ENCODE data around the gene PPIL6. TPM values are rescaled to one million over a fixed set of nuclear protein-coding genes. Genes with fewer than 3 reads are reported as not detected.

PPIL6 gene
- total RNA-seq, 2 donors from 2014 or later = 1.2 to 1.9 TPM

DNA sequence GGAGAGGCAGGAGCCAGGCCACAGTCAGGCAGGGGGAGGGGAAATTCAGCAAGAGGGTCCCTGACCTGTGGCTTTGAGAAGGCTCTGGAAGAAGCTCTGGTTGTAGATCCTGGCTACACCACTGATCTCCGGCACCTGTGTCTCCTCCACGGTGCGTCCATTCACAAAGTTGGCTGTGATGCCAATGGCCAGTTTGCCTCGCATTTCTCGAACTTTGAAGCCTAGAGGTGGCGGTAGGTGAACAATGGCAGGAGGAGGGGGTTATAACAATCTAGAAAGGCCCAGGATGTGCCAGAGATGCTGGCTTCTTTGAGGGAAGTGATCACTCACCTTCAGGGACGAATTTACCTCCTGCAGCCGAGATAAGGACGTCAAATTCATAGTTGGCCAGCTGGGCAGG, 11.8 kb upstream of the PPIL6 start:
- no peak for DNase-seq (ENCODE audit: low spot score)
- intact Hi-C loops (cut with DNase I) = no loop called here

DNA sequence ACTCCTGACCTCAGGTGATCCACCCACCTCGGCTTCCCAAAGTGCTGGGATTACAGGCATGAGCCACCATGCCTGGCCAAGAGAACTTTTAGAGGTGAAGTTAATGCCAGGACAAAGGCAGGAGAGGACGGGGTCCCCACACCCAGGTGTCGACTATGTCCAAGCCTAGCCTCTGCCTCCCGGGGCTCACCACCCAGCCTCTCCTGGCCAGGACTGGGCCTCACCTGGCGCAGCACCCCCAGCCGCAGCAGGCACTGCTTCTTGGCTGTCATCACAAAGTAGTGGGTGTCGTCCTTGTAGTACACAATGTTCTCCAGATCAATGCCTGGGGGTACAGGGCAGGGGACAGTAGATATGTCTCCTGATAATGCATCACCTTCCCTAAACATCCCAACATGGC, 10.9 kb upstream of the PPIL6 start:
- DNase-seq (ENCODE audit: low spot score) = no peak
- intact Hi-C loops (cut with DNase I) = no loop called here

DNA sequence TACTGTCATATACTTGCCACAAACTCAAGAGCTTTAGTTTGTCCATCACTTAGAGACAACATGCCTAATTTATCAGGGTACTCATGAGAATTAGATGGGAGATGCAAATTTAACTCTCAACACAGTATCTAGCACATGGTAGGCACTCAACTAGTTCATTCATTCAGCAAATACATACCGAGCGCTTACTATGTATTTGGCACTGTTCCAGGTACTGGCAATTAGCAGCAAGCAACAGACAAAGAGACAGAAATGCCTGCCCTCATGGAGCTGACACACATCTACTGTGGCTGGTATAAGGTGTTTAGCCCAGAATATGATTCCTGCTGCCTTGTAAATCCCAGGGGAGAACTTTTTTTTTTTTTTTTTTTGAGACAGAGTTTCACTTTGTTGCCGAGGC, 10.4 kb upstream of the PPIL6 start:
- DNase-seq (ENCODE audit: low spot score) = no peak
- intact Hi-C loops (cut with DNase I) = no loop called here

DNA sequence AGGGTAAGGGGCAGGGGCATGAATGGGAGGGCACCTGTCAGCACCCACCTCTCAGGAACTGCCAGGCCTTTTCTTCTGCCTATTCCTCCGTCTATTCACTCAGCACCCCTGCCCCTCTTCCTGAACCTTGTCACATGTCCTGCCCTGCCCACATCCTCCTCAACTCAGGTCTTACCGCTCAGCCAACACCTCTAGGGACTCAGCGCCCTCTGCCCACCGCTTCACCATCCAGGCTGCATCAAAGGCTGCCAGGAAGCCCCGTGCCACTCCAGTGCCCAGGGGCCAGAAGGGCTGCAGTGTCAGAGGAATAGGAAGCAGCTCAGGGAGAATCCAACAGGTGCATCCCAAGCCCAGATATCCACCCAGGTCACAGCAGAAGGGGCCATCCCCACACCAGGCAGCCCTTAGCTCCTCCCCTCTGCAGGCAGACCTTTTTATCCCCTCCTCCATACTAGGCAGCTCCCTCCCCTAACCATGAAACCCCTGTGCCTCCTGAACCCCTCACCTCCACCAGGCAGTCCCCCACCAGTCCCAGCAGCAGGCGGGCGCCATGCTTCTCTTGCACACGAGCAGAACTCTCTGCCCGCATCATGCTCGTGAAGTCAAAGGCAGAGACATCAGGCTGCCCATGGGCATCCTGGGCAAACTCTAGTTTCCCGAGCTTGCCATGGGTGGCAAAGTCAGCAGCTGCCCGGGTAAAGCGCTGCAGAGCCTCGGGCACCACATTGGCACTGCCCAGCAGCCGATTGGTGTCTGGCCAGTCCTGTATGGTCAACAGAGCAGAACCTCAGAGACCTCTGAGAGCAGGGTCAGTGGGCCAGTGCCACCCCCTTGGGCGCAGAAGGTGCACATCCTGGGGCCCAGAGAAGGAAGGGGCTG, 9.6 kb upstream of the PPIL6 start:
- intact Hi-C loops (cut with DNase I) = no loop called here
- no peak for DNase-seq (ENCODE audit: low spot score)

DNA sequence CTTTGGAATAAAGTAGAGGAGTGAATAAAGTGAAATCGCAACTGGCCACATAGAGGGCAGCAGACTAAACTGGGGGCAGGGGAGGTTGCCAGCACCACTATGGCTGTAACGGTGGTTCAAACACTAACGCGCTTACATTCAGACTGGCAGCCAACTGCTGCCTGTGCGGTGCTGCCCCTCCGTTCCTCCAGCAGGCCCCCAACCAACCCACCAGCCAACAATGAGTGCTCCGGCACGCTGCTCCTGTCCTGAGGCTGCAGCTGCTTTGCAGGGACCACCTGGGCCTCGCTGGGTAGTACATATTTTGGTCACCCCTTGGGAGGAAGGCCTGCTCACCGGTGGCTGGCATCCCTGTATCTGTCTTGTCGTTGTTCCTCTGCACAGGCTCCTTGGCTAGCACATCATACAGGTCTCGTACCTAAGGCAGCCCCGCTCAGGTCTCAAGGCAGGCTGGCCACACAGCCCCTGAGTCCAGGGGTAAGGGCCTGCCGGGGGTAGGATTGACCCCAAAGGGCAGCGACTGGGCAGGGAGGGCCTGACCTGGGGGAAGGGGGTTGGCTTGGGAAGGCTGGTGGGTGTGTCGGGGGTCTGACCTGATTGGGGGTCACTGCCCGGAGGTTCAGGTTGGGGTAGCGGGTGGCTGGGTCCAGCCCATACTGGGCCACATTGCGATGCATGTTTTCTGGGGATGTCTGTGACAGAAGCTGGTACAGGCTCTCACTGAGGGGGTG, 8.8 kb upstream of the PPIL6 start:
- no peak for DNase-seq (ENCODE audit: low spot score)
- intact Hi-C loops (cut with DNase I) = no loop called here

DNA sequence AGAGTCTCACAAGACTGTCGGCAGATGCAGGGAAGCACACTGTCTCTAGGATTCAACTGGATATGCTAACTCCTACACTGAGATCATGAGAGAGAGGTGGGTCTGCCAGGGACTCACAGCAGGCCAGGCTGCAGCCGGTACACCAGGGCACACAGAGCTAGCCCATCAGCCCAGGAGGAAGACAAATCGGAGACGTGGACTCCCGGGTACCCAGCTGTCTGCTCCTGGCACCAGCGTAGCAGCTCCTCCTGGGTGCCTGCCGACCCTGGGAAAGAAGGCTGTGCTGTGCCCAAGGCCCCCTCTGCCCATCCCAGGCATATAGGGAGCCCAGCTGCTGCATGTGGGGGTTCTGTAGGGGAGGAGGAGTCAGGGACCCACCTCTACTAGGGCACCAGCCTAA, 8.2 kb upstream of the PPIL6 start:
- intact Hi-C loops (cut with DNase I) = no loop called here
- DNase-seq (ENCODE audit: low spot score) = no peak

DNA sequence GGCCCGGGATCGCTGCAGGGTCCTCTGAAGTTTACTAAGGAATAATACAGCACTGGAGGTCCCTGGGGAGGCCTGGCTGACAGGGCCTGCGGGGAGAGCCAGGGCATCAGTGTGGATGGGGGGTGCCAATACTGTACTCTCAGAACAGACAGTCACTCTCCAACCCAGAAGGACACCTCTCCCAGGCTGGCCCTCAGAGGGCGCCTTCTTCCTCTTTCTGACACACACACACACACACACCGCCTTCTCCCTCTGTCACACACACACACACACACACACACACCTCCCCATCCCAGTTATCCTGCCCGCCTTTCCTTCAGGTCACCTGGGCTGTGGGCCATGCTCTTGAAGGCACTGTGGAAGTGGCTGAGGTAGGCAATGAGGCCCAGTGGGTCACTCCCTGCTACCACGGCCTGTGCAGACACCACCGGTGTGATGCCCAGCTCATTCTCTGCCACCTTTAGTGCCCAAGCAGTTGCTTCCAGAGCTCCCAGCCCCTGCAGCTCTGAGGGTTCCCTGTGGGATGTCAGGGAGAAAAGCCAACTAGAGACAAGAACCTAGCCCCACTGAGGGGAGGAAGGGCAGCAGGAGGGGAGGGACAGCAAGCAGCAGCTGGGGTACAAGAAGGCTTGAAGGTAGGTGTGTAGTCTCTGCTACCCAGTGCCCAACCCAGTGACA, 7.6 kb upstream of the PPIL6 start:
- DNase-seq (ENCODE audit: low spot score) = no peak
- intact Hi-C loops (cut with DNase I) = no loop called here

DNA sequence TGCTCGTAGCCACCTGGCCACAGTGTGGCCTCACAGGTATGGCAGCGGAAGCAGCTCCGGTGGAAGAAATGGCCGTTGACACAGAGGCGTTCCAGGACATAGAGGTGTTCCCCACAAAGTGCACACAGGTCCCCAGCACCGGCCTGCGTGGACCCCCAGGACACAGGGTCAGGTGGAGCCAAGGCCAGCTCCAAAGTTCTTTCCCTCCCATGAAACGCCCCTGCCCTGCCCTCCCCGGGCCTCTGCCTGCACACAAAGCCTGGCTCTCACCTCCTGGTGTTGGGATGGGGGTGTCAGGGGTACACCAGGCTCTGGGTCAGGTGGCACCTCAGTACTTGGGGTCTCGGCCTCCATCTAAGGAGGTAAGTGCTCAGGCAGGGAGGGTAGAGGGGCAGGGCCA, 6.7 kb upstream of the PPIL6 start:
- intact Hi-C loops (cut with DNase I) = no loop called here
- no peak for DNase-seq (ENCODE audit: low spot score)

DNA sequence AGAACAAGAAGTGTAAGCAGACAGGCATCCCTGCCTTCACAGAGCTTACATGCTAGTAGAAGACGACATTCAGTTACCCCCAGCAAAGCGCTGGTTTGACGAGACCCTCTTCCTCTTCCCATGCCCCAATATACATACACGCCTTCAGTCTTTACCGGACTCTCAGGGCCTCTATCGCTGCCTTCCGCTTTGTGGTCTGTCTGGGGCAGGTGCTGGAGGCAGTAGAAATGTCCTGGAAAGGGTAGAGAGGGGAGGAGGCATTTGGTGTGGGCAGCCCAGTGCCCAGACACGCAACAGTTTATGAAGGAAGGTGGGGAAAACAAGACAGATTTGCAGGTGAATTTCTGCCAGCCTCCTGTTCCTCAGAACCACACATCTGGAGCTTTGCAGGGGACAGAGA, 6.1 kb upstream of the PPIL6 start:
- DNase-seq (ENCODE audit: low spot score) = no peak
- intact Hi-C loops (cut with DNase I) = no loop called here

DNA sequence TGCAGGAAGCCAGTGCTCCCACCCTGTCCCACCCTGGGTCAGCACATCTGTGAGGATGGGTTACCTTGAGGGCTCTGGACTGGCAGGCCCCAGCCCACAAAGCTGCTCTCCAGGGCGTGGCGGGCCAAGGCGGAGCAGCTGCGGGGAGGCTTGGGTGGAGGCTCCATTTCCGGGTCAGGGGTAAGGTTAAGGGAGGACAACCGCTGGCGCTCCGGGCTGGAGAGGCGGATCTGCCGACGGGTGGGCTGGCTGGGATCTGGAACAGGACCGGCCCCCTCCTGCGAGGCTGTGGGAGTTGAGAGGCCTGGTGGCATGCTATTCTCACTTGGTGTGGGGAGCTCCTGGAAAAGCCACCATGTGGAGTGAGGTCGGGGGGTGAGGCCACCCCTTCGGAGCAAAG, 5.6 kb upstream of the PPIL6 start:
- intact Hi-C loops (cut with DNase I) = no loop called here
- no peak for DNase-seq (ENCODE audit: low spot score)

DNA sequence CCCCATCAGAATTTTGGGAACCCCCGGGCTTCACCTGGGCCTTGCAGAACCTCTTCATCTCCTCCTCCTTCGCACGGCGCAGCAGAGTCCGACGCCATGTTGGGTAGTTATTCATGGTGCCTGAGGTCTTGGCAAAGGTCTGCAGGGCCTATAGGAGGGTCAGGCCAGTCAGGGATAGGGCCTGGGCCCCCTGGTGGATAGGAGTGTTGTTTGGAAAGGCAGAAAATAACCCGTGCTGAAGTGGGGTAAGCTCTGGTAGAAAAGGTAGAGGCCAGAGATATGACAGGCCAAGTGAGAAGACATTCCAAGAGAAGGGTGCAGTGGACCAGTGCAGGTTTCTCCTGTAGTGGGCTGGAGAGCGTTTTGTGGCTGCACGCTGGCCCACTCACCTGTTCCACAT, 5.0 kb upstream of the PPIL6 start:
- no peak for DNase-seq (ENCODE audit: low spot score)
- intact Hi-C loops (cut with DNase I) = no loop called here

DNA sequence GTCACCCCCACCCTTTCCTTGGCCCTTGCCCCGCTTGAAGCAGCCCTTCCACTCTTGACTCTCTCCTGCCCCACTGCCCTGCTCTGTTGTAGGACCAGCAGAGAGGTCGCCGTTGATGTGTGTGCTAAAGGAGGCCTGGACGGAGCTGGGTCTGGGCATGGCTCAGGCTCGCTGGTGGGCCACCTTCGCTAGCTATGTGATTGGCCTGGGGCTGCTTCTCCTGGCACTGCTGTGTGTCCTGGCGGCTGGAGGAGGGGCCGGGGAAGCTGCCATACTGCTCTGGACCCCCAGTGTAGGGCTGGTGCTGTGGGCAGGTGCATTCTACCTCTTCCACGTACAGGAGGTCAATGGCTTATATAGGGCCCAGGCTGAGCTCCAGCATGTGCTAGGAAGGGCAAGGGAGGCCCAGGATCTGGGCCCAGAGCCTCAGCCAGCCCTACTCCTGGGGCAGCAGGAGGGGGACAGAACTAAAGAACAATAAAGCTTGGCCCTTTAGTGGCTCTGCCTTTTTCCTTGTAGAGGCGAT, 3.1 kb upstream of the PPIL6 start:
- intact Hi-C loops (cut with DNase I) = no loop called here
- DNase-seq (ENCODE audit: low spot score) = no peak

DNA sequence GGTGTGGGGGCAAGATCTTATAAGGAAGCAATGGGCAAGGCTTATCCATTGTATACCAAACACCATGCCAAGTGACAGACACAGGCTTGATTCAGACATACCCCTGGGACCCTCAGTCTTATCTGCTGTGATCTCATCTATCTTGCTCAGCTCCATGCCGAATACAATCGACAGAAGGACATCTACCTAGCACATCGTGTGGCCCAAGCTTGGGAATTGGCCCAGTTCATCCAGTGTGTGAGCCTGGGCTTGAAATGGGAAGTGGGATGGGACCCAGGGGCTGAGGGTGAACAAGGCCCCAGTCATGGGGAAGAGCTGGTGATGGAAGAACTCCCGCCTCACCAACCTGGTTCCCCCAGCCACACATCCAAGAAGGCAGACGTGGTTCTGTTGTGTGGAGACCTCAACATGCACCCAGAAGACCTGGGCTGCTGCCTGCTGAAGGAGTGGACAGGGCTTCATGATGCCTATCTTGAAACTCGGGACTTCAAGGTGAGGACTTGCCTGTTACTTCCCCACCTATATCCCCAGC, 2.0 kb upstream of the PPIL6 start:
- DNase-seq (ENCODE audit: low spot score) = no peak
- intact Hi-C loops (cut with DNase I) = no loop called here

DNA sequence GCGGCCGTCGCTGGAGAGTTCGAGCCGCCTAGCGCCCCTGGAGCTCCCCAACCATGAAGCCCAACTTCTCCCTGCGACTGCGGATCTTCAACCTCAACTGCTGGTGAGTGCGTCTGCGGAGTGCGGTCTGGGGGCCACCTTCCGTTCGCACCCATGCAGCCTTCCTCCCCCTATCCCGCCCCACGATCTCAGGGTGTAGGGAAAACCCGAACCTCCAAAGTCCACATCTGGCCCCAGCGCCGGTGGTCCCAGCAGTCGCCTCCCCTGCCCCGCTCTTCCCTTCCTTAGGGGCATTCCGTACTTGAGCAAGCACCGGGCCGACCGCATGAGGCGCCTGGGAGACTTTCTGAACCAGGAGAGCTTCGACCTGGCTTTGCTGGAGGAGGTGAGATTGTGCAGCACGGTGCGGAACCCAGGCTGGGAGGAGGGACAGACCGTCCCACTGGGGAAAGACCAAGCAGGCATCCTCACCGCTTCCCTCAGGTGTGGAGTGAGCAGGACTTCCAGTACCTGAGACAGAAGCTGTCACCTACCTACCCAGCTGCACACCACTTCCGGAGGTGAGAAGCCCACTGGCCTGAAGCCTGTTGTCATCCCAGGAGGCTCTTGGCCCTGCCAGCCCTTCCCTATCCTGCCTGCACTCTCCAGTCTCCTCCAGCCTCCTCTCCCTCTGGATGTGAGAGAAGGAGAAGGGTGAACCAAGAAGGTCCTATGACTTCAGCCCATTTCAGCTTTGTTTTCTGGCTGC, 815 bp upstream of the PPIL6 start:
- no peak for DNase-seq (ENCODE audit: low spot score)
- intact Hi-C loops (cut with DNase I) = no loop called here

DNA sequence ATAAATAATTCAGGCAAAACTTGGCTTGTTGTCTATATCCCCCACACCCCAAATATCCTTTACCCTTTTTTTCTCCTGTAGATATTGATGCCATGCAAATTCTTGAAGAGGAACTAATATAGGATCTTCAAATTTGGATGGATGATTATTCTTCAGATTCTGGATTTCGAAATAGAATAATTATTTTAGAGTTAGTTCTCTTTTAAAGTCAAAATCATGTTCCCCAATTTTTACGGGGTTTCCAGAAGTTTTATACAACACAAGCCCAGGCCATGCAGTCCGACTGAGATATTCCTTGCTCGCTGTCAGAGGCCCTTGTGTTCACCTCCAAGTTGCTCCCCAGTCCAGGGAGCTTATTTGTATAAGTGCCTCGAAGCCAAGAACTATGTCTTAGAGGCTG, 4.4 kb downstream of the PPIL6 start:
- intact Hi-C loops (cut with DNase I) = no loop called here
- DNase-seq (ENCODE audit: low spot score) = no peak

DNA sequence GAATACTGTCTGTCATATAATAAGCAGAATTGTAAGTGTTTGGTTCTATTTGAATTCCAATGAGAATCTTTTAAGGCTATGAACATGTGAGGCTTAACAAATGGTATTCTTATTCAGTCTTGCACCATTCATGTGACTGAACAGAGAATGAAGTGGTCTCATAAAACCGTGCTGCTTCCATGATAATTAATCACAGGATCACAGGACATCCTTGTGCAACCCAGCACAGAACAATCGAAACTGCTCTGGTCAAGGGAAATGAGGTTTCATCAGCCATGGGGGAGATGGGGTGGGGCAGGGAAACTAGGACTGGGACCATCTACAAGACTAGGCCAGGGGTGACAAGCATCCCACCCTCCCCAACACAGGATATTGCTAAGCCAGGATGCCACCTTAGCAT, 6.0 kb downstream of the PPIL6 start:
- intact Hi-C loops (cut with DNase I) = no loop called here

DNA sequence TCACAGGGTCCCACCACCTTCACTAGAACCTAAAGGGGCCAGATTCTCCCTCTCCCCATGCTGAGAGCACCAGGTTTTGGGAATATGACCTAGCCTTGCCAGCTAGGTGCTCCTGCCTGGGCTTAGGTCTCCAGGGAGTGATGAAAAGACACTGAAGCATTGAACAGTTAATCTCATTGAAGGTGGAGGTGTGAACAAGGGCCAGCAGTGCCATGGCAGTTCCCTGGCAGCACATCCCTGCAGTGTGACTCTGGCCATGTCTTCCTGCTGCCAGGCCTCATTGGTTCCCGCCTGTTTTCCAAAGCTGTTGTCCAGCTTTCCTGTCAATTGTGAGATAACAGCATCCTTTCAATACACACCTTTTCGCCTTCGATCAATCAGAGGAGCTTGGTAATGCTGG, 10.9 kb downstream of the PPIL6 start:
- intact Hi-C loops (cut with DNase I) = no loop called here
- DNase-seq (ENCODE audit: low spot score) = no peak

More for the DNA sequence above, 6.0 kb downstream of the PPIL6 start:
- no peak for DNase-seq (ENCODE audit: low spot score)

DNA sequence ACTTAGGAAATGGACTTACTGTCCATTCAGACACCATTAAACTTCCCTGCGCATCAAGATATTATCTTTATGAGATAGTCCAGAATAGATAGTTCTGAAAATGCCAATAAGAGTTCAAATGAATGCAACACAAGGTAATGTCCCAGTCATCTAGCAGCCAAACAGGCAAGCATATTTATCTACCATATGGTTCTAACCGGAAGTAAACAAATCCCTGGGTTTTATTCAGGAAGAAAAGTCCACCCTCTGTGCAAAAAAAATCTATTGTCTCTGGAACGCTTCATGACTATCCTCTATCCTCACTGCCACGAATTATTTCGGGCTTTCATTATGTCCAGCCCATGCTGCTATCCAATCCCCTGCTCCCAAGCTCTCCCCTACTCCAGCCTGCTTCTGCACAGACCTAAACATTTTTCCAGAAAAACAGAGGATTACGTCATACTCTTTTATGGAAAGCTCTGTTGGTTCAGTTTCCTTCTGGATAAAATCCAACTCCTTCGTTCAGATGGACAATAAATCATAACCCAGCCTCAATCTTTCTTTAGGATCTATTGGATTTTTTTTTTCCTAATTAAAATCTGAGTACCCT, 11.4 kb downstream of the PPIL6 start:
- intact Hi-C loops (cut with DNase I) = no loop called here
- no peak for DNase-seq (ENCODE audit: low spot score)

DNA sequence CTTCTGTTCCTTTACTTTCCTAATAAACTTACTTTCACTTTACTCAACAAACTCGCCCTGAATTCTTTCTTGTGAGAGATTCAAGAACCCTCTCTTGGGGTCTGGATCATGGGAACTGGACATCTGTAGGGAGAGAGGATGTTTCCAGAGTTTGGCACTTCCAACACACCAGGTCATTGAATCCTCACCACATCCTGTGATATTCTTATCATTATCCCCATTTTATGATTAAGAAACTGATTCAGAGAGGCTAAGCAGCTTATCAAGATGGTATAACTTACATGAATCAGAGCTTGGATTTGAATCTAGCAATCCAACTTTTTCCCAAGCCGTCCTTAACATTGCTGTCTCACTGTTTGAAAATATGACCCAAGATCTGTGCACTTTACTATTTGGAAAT, 15.5 kb downstream of the PPIL6 start:
- DNase-seq (ENCODE audit: low spot score) = no peak
- intact Hi-C loops (cut with DNase I) = no loop called here

All from posterior vena cava (tissue), 2 donors.